ENCODE results near the gene HIGD1A.
A peak's percentile ranks its signal among the peaks of the same experiment; 100 is the strongest.
"Not testable (repeated sequence)": the region's sequence is repeated elsewhere in the genome, so short reads cannot be mapped to it uniquely, and the experiment has no call there.

Gene HIGD1A

GRCh38 chr3:42829083-42829627 is 24.9 kb upstream of the HIGD1A start:
- no peak for DNase-seq

- DNase-seq, result no peak
Observed at GRCh38 chr3:42827654-42828053, 23.4 kb upstream of the HIGD1A start.

GRCh38 chr3:42827023-42827422 is 22.7 kb upstream of the HIGD1A start:
- no peak for DNase-seq

GRCh38 chr3:42826141-42826540 is 21.9 kb upstream of the HIGD1A start:
- DNase-seq, result no peak

- DNase-seq, result no peak
Observed at GRCh38 chr3:42823351-42823750, 19.1 kb upstream of the HIGD1A start.

DNA sequence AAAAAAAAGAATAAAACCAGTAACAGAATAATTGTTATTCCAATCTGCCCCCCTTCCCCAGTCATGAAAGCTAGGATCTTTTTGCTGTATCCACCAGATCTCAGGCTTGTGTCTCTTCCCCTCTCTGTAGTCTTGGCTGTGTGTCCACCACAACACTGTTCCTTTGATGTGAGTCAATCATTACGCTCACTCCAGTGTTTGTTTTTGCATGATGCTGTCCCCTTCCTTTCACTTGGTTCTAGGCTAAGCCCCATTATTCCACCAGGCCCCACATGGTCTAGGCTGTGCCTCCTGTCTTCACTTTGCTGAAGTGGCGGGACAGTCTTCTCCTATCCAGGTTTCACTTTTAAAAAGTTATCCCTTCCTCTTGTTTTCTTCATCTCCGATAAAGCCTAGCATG is 18.5 kb upstream of the HIGD1A start:
- DNase-seq, result no peak

GRCh38 chr3:42820746-42821051 is 16.4 kb upstream of the HIGD1A start:
- DNase-seq, result no peak

DNA sequence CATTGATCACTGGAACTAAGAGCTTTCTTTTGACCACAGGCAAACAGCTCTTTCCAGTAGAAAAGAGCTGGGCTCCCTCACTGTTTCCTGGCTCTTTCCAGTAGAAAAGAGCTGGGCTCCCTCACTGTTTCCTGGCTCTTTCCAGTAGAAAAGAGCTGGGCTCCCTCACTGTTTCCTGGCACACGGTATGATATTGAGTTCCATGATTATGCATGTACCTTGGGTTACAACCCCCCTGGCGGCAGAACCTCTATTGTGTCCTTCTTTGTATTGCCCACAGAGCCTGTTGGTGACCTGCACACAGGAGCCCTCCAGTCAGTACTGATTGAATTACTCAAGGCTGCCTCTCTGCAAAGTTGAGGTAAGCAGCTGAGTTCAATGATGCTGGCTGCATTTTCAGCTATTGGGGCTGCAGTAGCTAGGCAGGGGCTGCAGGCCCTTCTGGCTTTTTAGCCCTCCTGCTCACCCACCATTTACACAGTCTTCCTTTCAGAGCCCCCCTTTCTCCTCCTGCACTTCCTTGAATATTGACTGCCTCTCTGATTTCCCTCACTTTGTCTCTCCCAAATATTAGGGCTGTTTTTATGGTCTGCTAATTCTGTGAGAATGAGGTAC is 15.2 kb upstream of the HIGD1A start:
- DNase-seq, result no peak

GRCh38 chr3:42815826-42816225 is 11.5 kb upstream of the HIGD1A start:
- no peak for DNase-seq

GRCh38 chr3:42814914-42815507 is 10.7 kb upstream of the HIGD1A start:
- DNase-seq, result no peak

GRCh38 chr3:42814246-42814645 is 10.0 kb upstream of the HIGD1A start:
- no peak for DNase-seq

DNA sequence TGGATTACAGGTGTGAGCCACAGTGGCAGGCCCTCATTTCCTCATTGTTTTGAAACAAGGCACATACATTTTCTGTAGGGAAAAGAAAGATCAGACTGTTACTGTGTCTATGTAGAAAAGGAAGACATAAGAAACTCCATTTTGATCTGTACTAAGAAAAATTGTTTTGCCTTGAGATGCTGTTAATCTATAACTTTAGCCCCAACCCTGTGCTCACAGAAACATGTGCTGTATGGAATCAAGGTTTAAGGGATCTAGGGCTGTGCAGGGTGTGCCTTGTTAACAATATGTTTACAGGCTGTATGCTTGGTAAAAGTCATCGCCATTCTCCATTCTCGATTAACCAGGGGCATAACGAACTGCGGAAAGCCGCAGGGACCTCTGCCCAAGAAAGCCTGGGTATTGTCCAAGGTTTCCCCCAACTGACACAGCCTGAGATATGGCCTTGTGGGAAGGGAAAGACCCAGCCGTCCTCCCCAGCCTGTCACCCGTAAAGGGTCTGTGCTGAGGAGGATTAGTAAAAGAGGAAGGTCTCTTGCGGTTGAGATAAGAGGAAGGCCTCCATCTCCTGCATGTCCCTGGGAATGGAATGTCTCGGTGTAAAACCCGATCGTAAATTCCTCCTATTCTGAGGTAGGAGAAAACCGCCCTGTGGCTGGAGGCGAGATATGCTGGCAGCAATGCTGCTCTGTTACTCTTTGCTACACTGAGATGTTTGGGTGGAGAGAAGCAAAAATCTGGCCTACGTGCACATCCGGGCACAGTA is 7.0 kb upstream of the HIGD1A start:
- DNase-seq, result not testable (repeated sequence)

- DNase-seq, result not testable (repeated sequence)
Observed at GRCh38 chr3:42810706-42811105, 6.4 kb upstream of the HIGD1A start.

DNA sequence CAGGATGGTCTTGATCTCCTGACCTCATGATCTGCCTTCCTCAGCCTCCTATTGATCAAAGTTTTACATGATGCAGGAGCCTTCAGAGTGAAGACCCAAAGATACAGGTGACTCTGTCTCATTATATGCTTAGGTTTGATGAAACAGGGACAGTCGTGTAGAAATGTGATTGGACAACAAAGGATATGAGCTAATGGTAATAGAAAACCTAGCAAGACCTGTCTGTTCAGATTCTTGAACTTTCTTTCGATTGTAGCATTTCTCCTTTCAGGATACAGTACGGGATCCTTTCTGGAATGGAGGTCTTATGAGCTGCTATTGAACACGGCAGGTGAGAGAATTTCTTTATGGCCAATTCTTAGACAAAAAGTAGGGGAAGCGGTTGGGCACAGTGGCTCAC is 4.9 kb upstream of the HIGD1A start, which contains the start of gene ACKR2:
ACKR2 (plus strand) TSS at position 244 of the 400 bp plus-strand sequence. CDS start 55,058 bp downstream, outside the sequence.
- DNase-seq, result no peak

DNA sequence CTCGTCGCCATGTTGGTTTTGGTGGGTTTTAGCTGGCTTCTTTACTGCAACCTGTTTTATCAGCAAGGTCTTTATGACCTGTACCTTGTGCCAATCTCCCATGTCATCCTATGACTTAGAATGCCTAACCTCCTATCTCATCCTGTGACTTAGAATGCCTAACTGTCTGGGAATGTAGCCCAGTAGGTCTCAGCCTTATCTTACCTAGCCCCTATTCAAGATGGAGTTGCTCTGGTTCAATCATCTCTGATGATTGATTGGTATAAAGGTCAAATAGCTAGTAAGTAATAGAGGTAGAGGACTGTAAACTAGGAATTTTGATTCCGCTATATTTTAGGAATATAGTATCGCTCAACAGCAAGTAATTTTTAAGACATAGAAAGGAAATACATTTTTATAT is 3.6 kb upstream of the HIGD1A start:
- DNase-seq, result no peak

GRCh38 chr3:42805141-42805821 is 991 bp upstream of the HIGD1A start:
- no peak for DNase-seq

- DNase-seq, result no peak
Observed at GRCh38 chr3:42804831-42805132, 492 bp upstream of the HIGD1A start.

DNA sequence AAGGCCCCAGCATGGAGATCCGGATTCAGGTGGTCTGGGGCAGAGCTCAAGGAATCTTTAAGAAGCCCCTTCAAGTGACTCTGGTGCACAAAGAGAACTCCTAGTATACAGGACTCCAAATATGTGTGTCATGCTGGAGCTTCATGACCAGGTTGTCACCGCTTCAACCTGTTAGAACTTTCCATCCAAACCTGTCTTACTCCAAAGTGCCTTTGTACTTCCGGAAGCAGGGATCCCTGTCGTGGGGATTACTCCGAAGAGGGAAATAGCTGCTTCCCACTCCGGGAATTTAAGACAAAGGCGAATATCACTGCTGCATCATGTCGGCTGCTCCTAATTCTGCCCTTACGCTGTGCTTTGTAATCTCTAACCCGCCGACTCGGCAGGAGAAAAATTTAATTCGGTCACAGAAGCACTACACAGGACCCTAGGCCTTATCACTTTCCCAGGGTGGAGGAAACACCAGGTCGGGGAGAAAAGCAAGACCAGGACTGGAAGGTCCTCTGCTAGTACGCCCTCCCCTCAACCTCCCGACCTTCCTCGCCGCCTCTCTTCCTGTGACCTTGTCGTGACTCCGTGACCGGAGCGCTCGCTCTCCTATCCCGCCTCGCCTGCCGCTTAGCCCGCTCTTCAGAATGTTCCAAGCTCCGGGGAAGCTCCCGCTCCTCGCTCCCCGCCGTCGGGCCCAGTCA is 730 bp downstream of the HIGD1A start:
- DNase-seq, result peak; percentile 49

DNA sequence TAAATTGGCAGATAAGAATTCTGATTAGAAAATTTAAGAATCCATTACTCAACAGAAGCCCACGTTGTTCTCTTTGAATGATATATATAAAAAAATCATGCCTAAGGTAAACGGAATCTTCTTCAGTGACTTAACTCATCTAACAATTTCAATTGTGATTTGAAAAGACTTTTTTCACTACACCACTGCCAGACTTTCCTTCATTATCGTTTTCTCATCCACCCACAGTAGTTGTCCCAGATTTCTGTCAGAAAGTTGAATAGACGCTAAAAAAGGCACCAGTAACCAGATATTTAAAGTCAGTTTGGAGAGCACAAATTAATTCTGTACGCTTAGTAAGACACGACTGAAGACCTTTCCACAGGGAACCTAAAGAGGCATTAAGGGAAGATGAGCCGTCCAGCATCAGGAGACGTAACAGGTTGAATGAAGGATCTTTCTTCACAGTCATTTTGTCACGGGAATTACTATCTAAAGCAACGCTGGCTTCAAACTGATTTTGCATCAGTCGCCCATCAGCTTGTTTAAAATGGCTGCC is 1.3 kb downstream of the HIGD1A start:
- no peak for DNase-seq

DNA sequence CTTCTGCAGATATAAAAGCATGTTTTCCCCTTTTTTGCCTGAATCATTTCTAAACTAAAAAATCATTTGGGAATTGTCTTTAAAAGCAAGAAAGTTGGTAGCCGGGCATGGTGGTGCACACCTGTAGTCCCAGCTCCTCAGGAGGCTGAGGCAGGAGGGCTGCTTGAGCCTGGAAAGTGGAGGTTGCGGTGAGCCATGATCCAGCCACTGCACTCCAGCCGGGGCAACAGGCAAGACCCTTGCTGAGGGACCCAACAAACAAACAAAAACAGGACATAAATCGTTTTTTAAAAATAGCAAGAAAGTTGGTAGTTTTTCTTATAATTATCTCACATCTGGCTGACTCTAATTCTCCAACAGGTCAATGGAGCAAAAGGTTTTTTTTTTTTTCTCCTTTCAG is 2.5 kb downstream of the HIGD1A start:
- no peak for DNase-seq

DNA sequence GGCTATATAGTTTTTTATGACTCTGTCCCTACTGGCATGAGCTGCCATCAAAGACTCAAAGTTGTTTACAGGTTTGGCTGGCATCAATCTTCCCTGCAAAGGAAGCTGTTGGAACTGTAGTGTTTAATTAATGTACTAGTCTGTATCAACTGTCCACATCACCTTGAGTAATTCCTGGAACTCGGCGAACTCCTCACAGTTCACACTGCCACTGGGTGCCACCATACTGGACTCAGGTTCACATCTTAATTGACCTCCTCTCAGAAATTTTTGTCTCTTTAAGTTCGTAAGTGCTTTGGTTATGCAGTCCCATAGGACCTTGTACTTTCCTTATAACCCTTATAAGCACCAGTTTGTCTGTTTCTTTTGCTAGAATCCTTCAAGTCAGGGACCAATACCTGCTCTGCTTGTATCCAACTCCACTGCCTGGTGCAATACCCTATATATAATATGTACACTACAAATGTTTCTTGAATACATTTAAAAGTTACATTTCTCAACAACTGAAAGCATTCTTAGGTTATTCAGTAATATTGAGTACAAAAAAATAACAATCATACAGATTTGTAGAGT is 3.2 kb downstream of the HIGD1A start:
- no peak for DNase-seq

DNA sequence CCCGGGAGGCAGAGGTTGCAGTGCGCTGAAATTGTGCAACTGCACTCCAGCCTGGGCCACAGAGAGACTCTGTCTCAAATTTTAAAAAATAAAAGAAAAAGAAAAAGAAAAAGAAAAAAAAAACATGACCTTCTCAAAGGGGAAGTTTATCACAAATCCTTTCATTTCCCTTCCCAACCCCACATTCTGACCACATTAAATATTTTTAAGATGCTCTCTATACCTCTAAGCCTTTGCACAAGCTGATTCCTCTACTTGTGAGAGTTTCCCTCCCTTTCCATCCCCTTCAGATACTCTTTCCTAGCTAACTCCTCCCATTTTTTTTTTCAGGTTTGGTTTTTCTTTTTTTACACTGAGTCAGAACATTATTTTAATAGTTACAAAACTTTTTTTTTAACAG is 4.0 kb downstream of the HIGD1A start:
- no peak for DNase-seq

Measured in NK-92 treated with Interleukin-12 subunit alpha and Interleukin-12 subunit beta, amount 100 ng/mL, for 24 hours (cell line).